Suprapubic skin (tissue), 4 donors: ENCODE measurements around the gene HBD. TPM values are rescaled to one million over a fixed set of nuclear protein-coding genes. Genes with fewer than 3 reads are reported as not detected.

ENCODE experiments used
- DNase-seq, 2 donors: peaks; one replicate each; pipeline ENCODE4 v3.0.0-alpha.2; 2019; ENCODE audit warnings: low spot score in 2 of 2
- H3K27ac ChIP-seq: fragments of 200-600 bp; sonication (generic); one replicate; pipeline ENCODE4 v1.5.1; 2019
- H3K27me3 ChIP-seq: fragments of 200-600 bp; sonication (generic); one replicate; pipeline ENCODE4 v1.5.1; 2019
- H3K36me3 ChIP-seq: fragments of 200-600 bp; sonication (generic); one replicate; pipeline ENCODE4 v1.5.1; 2019
- H3K4me1 ChIP-seq: fragments of 200-600 bp; sonication (generic); one replicate; pipeline ENCODE4 v1.5.1; 2019
- H3K4me3 ChIP-seq: fragments of 200-600 bp; sonication (generic); one replicate; pipeline ENCODE4 v1.5.1; 2019; ENCODE audit warnings: mild to moderate bottlenecking
- H3K9me3 ChIP-seq: fragments of 200-600 bp; sonication (generic); one replicate; pipeline ENCODE4 v1.5.1; 2019
- CTCF ChIP-seq, 2 donors: fragments of 200-600 bp in 1 of 2; fragments of 450-650 bp in 1 of 2; sonication (generic) in 1 of 2; IDR thresholded peaks; one replicate each; pipeline ENCODE4 v1.5.1; 2016 to 2019; ENCODE audit warnings: antibody characterized with exemption in 2 of 2, mild to moderate bottlenecking in 1 of 2, moderate library complexity in 1 of 2
- EP300 ChIP-seq: sonication (generic); formaldehyde crosslinking; IDR thresholded peaks from one replicate; pipeline ENCODE4 v1.6.1; 2017; ENCODE audit warnings: antibody characterized with exemption
- POLR2A ChIP-seq, 2 donors: fragments of 450-650 bp; IDR thresholded peaks; one replicate each; pipeline ENCODE4 v1.6.1; 2017; ENCODE audit warnings: antibody characterized with exemption in 2 of 2, mild to moderate bottlenecking in 2 of 2, moderate library complexity in 2 of 2
- POLR2AphosphoS5 ChIP-seq, 3 donors: sonication (generic); formaldehyde crosslinking; IDR thresholded peaks; one replicate each; pipeline ENCODE4 v1.6.1; 2017; ENCODE audit warnings: antibody characterized with exemption in 3 of 3
- WGBS: methylation state at CpG from one replicate; pipeline ENCODE4 v1.1.5; 2018; 5-methylcytosine and 5-hydroxymethylcytosine counted together
- total RNA-seq, 4 donors: library from RNA; depleted of rRNA; stranded (reverse); fragments of >200 nt; gene quantifications; one replicate each; pipeline ENCODE4 v1.1.0, GENCODE V29; 2016

Gene HBD
- total RNA-seq, 4 donors from 2014 or later = not detected

DNA sequence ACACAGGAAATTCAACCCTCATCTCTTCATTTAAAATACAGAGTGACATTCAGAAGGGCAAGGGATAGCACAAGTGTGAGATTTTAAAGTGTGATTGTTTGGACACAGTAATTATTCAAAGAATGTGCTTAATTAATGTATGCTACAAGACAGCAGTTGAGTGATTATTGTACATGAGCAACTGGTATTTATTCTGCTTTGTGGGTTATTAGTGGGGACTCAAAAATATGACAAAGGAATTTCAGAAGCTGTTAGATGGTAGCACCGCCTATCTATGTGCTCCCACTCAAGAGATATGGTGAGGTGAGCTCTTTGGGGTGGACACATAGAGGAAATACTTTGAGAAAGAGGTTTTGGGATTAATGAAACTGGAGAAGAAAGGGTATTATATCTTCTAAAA is 5.8 kb upstream of the HBD start:
- H3K27ac ChIP-seq = no peak overlapping the region
- TF ChIP-seq POLR2AphosphoS5 (IDR thresholded peaks at IDR 0.05) (no peak), POLR2A (IDR thresholded peaks at IDR 0.05) (no peak), EP300 (no peak), CTCF (IDR thresholded peaks at IDR 0.05) (no peak)

DNA sequence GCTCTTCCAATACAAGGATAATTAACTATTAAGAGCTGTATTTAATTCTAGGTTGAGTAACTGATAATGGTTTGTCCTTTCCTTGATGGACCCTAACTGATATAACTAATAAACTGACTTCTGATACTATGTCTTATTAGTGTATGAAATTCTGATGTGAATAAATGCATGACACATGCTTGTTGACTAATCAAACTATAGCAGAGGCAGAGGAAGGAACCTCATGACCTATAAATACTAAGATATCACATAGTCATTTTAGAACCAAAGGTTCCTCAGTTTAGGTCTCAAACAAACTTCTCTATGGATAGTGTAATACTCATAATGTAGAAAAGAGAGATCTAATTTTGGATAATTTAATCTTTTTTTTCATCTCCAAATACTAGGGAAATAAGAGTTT is 4.8 kb upstream of the HBD start:
- Histone ChIP-seq H3K36me3 (no peaks in the 10 kb centered on the region), H3K9me3 (no peaks in the 10 kb centered on the region), H3K27ac (no peak overlapping the region), H3K4me3 (no peak overlapping the region), H3K27me3 (no peaks in the 10 kb centered on the region), H3K4me1 (no peaks in the 10 kb centered on the region)
- no peak for DNase-seq
- TF ChIP-seq EP300 (no peak), CTCF (IDR thresholded peaks at IDR 0.05) (no peak), POLR2AphosphoS5 (IDR thresholded peaks at IDR 0.05) (no peak), POLR2A (IDR thresholded peaks at IDR 0.05) (no peak)

More for the DNA sequence above, 5.8 kb upstream of the HBD start:
- no peak for DNase-seq
- 85% methylated on average over 1 of the region's 1 CpG for WGBS
- H3K27me3 ChIP-seq = no peaks in the 10 kb centered on the region
- H3K4me3 ChIP-seq = no peak overlapping the region
- no peaks in the 10 kb centered on the region for H3K9me3 ChIP-seq
- H3K4me1 ChIP-seq = no peaks in the 10 kb centered on the region
- no peaks in the 10 kb centered on the region for H3K36me3 ChIP-seq

DNA sequence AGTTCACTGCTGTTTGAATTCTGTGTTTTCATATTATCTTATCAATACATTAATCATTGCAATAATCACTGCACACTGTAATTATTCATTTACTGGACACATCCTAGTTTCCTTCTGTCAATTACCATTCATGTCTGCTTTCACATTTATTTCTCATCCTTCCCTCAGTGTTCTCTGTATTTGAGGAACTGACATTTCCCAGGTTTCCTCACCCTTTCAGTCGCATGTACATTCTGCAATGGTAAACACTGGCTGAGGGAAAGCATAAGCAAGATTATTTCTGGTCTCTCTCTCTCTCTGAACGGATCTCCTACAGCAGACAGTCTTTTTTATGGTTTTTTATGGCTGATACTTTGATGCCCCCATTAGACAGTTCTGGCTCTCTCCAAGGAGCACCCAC is 4.2 kb upstream of the HBD start:
- 66% methylated on average over 2 of the region's 2 CpGs for WGBS
- H3K27ac ChIP-seq = no peak overlapping the region
- no peaks in the 10 kb centered on the region for H3K9me3 ChIP-seq
- no peaks in the 10 kb centered on the region for H3K27me3 ChIP-seq
- H3K4me3 ChIP-seq = no peak overlapping the region
- H3K4me1 ChIP-seq = no peaks in the 10 kb centered on the region
- TF ChIP-seq POLR2AphosphoS5 (IDR thresholded peaks at IDR 0.05) (no peak), EP300 (no peak), CTCF (IDR thresholded peaks at IDR 0.05) (no peak), POLR2A (IDR thresholded peaks at IDR 0.05) (no peak)
- no peak for DNase-seq
- no peaks in the 10 kb centered on the region for H3K36me3 ChIP-seq

- no peaks in the 10 kb centered on the region for H3K27me3 ChIP-seq
- no peak for TF ChIP-seq CTCF (IDR thresholded peaks at IDR 0.05)
- no peak for TF ChIP-seq POLR2A (IDR thresholded peaks at IDR 0.05)
- TF ChIP-seq EP300 = no peak
- no peak for TF ChIP-seq POLR2AphosphoS5 (IDR thresholded peaks at IDR 0.05)
- 93% methylated on average over 1 of the region's 2 CpGs for WGBS
These were observed 3.1 kb upstream of the HBD start for GRCh38 chr11:5237420-5237819.

DNA sequence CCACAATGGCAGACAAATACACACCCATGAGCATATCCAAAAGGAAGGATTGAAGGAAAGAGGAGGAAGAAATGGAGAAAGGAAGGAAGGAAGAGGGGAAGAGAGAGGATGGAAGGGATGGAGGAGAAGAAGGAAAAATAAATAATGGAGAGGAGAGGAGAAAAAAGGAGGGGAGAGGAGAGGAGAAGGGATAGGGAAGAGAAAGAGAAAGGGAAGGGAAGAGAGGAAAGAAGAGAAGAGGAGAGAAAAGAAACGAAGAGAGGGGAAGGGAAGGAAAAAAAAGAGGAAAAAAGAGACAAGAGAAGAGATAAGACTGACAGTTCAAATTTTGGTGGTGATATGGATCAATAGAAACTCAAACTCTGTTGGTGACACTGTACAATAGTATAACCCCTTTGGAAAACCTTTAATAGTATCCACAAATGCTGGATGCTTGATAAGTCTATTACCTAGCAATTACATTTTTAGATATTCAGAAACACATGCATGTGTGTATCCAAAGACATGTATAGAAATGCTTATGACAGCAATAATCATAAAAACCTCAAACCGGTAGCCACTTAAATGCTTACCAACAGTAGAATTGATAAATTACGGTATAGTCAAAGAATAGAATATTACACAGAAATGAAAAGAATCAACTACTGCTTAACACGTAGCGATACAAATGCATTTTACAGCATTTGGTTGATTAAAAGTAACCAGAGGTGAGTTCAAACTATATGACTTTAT is 1.2 kb upstream of the HBD start:
- no peak for TF ChIP-seq POLR2A (IDR thresholded peaks at IDR 0.05)
- TF ChIP-seq POLR2AphosphoS5 (IDR thresholded peaks at IDR 0.05) = no peak
- no peak for TF ChIP-seq CTCF (IDR thresholded peaks at IDR 0.05)
- no peak for TF ChIP-seq EP300
- 89% methylated on average over 5 of the region's 5 CpGs for WGBS
- no peaks in the 10 kb centered on the region for H3K4me1 ChIP-seq
- H3K27me3 ChIP-seq = no peaks in the 10 kb centered on the region
- no peak for DNase-seq
- no peaks in the 10 kb centered on the region for H3K9me3 ChIP-seq
- no peak overlapping the region for H3K27ac ChIP-seq
- no peaks in the 10 kb centered on the region for H3K36me3 ChIP-seq
- H3K4me3 ChIP-seq = no peak overlapping the region

More at GRCh38 chr11:5237420-5237819, 3.1 kb upstream of the HBD start:
- no peaks in the 10 kb centered on the region for H3K9me3 ChIP-seq
- DNase-seq = no peak
- H3K4me1 ChIP-seq = no peaks in the 10 kb centered on the region
- no peak overlapping the region for H3K4me3 ChIP-seq
- H3K36me3 ChIP-seq = no peaks in the 10 kb centered on the region
- no peak overlapping the region for H3K27ac ChIP-seq
